Loucy (cell line): Measurements from ENCODE around the gene SDK2.

Source experiments
- CTCF ChIP-seq: fragments of 200-600 bp; sonication (generic); conservative IDR thresholded peaks from 2 replicates; pipeline ENCODE4 v1.5.1; 2014; ENCODE audit warnings: mild to moderate bottlenecking, antibody characterized with exemption, low read length
- EZH2phosphoT487 ChIP-seq: fragments of 200-600 bp; IDR thresholded peaks from 2 replicates; pipeline ENCODE4 v1.6.1; 2018; ENCODE audit warnings: antibody characterized with exemption, mild to moderate bottlenecking, moderate library complexity, borderline replicate concordance

- TF ChIP-seq CTCF (no peak), EZH2phosphoT487 (no peak)
These were observed 64.1 kb downstream of the SDK2 start for GRCh38 chr17:73580073-73580710.
